ENCODE measurements around the gene ADRA1B.
"Not testable (repeated sequence)": the region's sequence is repeated elsewhere in the genome, so short reads cannot be mapped to it uniquely, and the experiment has no call there.

Gene ADRA1B

GRCh38 chr5:159933531-159934485, 17.5 kb downstream of the ADRA1B start:
- no peak for DNase-seq

GRCh38 chr5:159935946-159936345, 19.7 kb downstream of the ADRA1B start:
- DNase-seq: no peak

GRCh38 chr5:159936686-159937329, 20.5 kb downstream of the ADRA1B start:
- DNase-seq: no peak

- DNase-seq: no peak
These were observed 21.3 kb downstream of the ADRA1B start for GRCh38 chr5:159937580-159937979.

- DNase-seq: no peak
These were observed 27.0 kb downstream of the ADRA1B start for GRCh38 chr5:159943326-159943725.

GRCh38 chr5:159944056-159944600, 27.8 kb downstream of the ADRA1B start:
- no peak for DNase-seq

GRCh38 chr5:159945359-159945758, 29.1 kb downstream of the ADRA1B start:
- DNase-seq: no peak

GRCh38 chr5:159947708-159948358, 31.6 kb downstream of the ADRA1B start:
- DNase-seq: no peak

- peak in 1 of 2 experiments; percentile 4 for DNase-seq
These were observed 35.1 kb downstream of the ADRA1B start for GRCh38 chr5:159951387-159951786.

- DNase-seq: no peak
These were observed 35.6 kb downstream of the ADRA1B start for GRCh38 chr5:159951834-159952233.

GRCh38 chr5:159953609-159954008, 37.3 kb downstream of the ADRA1B start:
- no peak for DNase-seq

- no peak for DNase-seq
These were observed 38.9 kb downstream of the ADRA1B start for GRCh38 chr5:159955056-159955624.

GRCh38 chr5:159956074-159956473, 39.8 kb downstream of the ADRA1B start:
- no peak for DNase-seq

GRCh38 chr5:159961176-159962160, 45.2 kb downstream of the ADRA1B start:
- DNase-seq: no peak

GRCh38 chr5:159962214-159962613, 45.9 kb downstream of the ADRA1B start:
- DNase-seq: no peak

GRCh38 chr5:159963935-159964334, 47.7 kb downstream of the ADRA1B start:
- no peak for DNase-seq

GRCh38 chr5:159965031-159965837, 49.0 kb downstream of the ADRA1B start:
- DNase-seq: peak; percentile 11 to 38

- not testable (repeated sequence) for DNase-seq
These were observed 49.5 kb downstream of the ADRA1B start for GRCh38 chr5:159965838-159966128.

GRCh38 chr5:159969966-159970365, 53.7 kb downstream of the ADRA1B start:
- DNase-seq: no peak

GRCh38 chr5:159971038-159971437, 54.8 kb downstream of the ADRA1B start:
- DNase-seq: no peak

GRCh38 chr5:159971514-159971913, 55.2 kb downstream of the ADRA1B start:
- DNase-seq: no peak
